HG03558 (cell line): ENCODE data around the gene DAB1.

ENCODE experiments used
- ATAC-seq: cut with Tn5 transposase; IDR thresholded peaks from one replicate; pipeline ENCODE4 v1.9.1; 2021; ENCODE audit warnings: moderate number of reproducible peaks; ENCODE audit not compliant: unreplicated experiment; ENCODE audit errors: extremely low read depth

DAB1 gene

GRCh38 chr1:57195436-57195941, 228.4 kb downstream of the DAB1 start:
- ATAC-seq = no peak

- no peak for ATAC-seq
These were observed 231.6 kb downstream of the DAB1 start for GRCh38 chr1:57192222-57192621.

GRCh38 chr1:57190898-57191297, 233.0 kb downstream of the DAB1 start:
- ATAC-seq = no peak

GRCh38 chr1:57188168-57188567, 235.7 kb downstream of the DAB1 start:
- no peak for ATAC-seq

- ATAC-seq = no peak
These were observed 237.4 kb downstream of the DAB1 start for GRCh38 chr1:57186455-57186854.

GRCh38 chr1:57179001-57179400, 244.9 kb downstream of the DAB1 start:
- no peak for ATAC-seq

- no peak for ATAC-seq
These were observed 248.4 kb downstream of the DAB1 start for GRCh38 chr1:57175506-57175905.

- no peak for ATAC-seq
These were observed 251.8 kb downstream of the DAB1 start for GRCh38 chr1:57172040-57172439.

GRCh38 chr1:57167997-57168396, 255.9 kb downstream of the DAB1 start:
- no peak for ATAC-seq

GRCh38 chr1:57165546-57165945, 258.3 kb downstream of the DAB1 start:
- no peak for ATAC-seq

GRCh38 chr1:57164584-57164983, 259.3 kb downstream of the DAB1 start:
- ATAC-seq = no peak

- ATAC-seq = no peak
These were observed 260.1 kb downstream of the DAB1 start for GRCh38 chr1:57163789-57164188.

- no peak for ATAC-seq
These were observed 260.5 kb downstream of the DAB1 start for GRCh38 chr1:57163325-57163724.

- ATAC-seq = no peak
These were observed 261.1 kb downstream of the DAB1 start for GRCh38 chr1:57162607-57163261.

- no peak for ATAC-seq
These were observed 263.3 kb downstream of the DAB1 start for GRCh38 chr1:57160594-57160993.

GRCh38 chr1:57158604-57158998, 265.3 kb downstream of the DAB1 start:
- no peak for ATAC-seq

- no peak for ATAC-seq
These were observed 265.8 kb downstream of the DAB1 start for GRCh38 chr1:57157818-57158603.

- ATAC-seq = no peak
These were observed 267.0 kb downstream of the DAB1 start for GRCh38 chr1:57156907-57157306.

GRCh38 chr1:57146100-57146499, 277.8 kb downstream of the DAB1 start:
- ATAC-seq = no peak

GRCh38 chr1:57142999-57143398, 280.9 kb downstream of the DAB1 start:
- no peak for ATAC-seq

- ATAC-seq = no peak
These were observed 281.7 kb downstream of the DAB1 start for GRCh38 chr1:57142169-57142568.
